Breast epithelium (tissue), 4 donors: ENCODE results near the gene DGUOK. TPM values are rescaled to one million over a fixed set of nuclear protein-coding genes. Genes with fewer than 3 reads are reported as not detected.

ENCODE experiments used
- DNase-seq, 2 donors: peaks; one replicate each; pipeline ENCODE4 v3.0.0-alpha.2; 2019; ENCODE audit warnings: low spot score in 2 of 2
- H3K27ac ChIP-seq, 2 donors: fragments of 200-600 bp; sonication (generic) in 1 of 2; one replicate each; pipeline ENCODE4 v1.5.1; 2016 to 2019; ENCODE audit warnings: mild to moderate bottlenecking in 1 of 2
- H3K27me3 ChIP-seq, 2 donors: fragments of 200-600 bp; sonication (generic) in 1 of 2; one replicate each; pipeline versions ENCODE4 v1.5.1 to v1.6.0; 2017 to 2019; ENCODE audit warnings: control low read depth in 1 of 2, mild to moderate bottlenecking in 1 of 2
- H3K36me3 ChIP-seq: fragments of 200-600 bp; one replicate; pipeline ENCODE4 v1.5.1; 2019
- H3K4me1 ChIP-seq, 2 donors: fragments of 200-600 bp; sonication (generic); one replicate each; pipeline ENCODE4 v1.5.1; 2016 to 2019; ENCODE audit warnings: control low read depth in 1 of 2
- H3K4me3 ChIP-seq, 3 donors: fragments of 200-600 bp; sonication (generic); 1 replicate in 2 of 3; 2 replicates in 1 of 3; pipeline ENCODE4 v1.5.1; 2016 to 2019; ENCODE audit warnings: mild to moderate bottlenecking in 3 of 3, moderate library complexity in 2 of 3
- H3K9me3 ChIP-seq, 2 donors: fragments of 200-600 bp; sonication (generic) in 1 of 2; one replicate each; pipeline ENCODE4 v1.5.1; 2016 to 2019; ENCODE audit warnings: control low read depth in 1 of 2
- CTCF ChIP-seq, 3 donors: fragments of 450-650 bp; IDR thresholded peaks; one replicate each; pipeline ENCODE4 v1.5.1; 2016 to 2017; ENCODE audit warnings: antibody characterized with exemption in 3 of 3, mild to moderate bottlenecking in 3 of 3, moderate library complexity in 3 of 3
- POLR2A ChIP-seq: fragments of 450-650 bp; IDR thresholded peaks from one replicate; pipeline ENCODE4 v1.6.1; 2016; ENCODE audit warnings: antibody characterized with exemption, mild to moderate bottlenecking, moderate library complexity
- POLR2AphosphoS5 ChIP-seq, 3 donors: sonication (generic); formaldehyde crosslinking; IDR thresholded peaks; one replicate each; pipeline ENCODE4 v1.6.1; 2017; ENCODE audit warnings: antibody characterized with exemption in 3 of 3
- intact Hi-C: fragments of 100-400 bp; cut with DNase I; formaldehyde crosslinking; loops from one replicate; pipeline ENCODE4 v1.15.1; 2023; ENCODE audit warnings: low total_unique reads
- total RNA-seq, 3 donors: library from RNA; depleted of rRNA; stranded (reverse); fragments of >200 nt; gene quantifications; one replicate each; pipeline ENCODE4 v1.1.0, GENCODE V29; 2016

Gene DGUOK
- total RNA-seq, 3 donors from 2014 or later = 35.4 to 45.7 (median 42.3) TPM

GRCh38 chr2:73970141-73970803, 43.6 kb downstream of the DGUOK start:
- DNase-seq = no peak
- Histone ChIP-seq H3K36me3 (no peaks in the 10 kb centered on the region), H3K4me1 (peaks cover 0 to 7% of the 10 kb centered on the region in 2 donors), H3K27ac (peak overlapping the region in 1 of 2 donors; percentile 13), H3K9me3 (no peaks in the 10 kb centered on the region), H3K4me3 (no peak overlapping the region), H3K27me3 (no peaks in the 10 kb centered on the region)
- intact Hi-C loops = no loop called here
- TF ChIP-seq POLR2AphosphoS5 (IDR thresholded peaks at IDR 0.05) = no peak
- no peak for TF ChIP-seq POLR2A
- no peak for TF ChIP-seq CTCF (IDR thresholded peaks at IDR 0.05)

- H3K27ac ChIP-seq = peak overlapping the region; percentile 8 to 13
- H3K36me3 ChIP-seq = no peaks in the 10 kb centered on the region
- TF ChIP-seq CTCF (IDR thresholded peaks at IDR 0.05) (no peak), POLR2A (no peak), POLR2AphosphoS5 (IDR thresholded peaks at IDR 0.05) (no peak)
- H3K27me3 ChIP-seq = no peaks in the 10 kb centered on the region
- H3K9me3 ChIP-seq = no peaks in the 10 kb centered on the region
- peak; percentile 49 to 60 for DNase-seq
- peaks cover 0 to 7% of the 10 kb centered on the region in 2 donors for H3K4me1 ChIP-seq
- intact Hi-C loops = no loop called here
- no peak overlapping the region for H3K4me3 ChIP-seq
Measured at GRCh38 chr2:73970850-73971471, 44.3 kb downstream of the DGUOK start.

- Histone ChIP-seq H3K4me3 (no peak overlapping the region), H3K27me3 (no peaks in the 10 kb centered on the region), H3K36me3 (no peaks in the 10 kb centered on the region), H3K4me1 (peaks cover 0 to 7% of the 10 kb centered on the region in 2 donors), H3K9me3 (no peaks in the 10 kb centered on the region), H3K27ac (no peak overlapping the region)
- TF ChIP-seq POLR2A (no peak), POLR2AphosphoS5 (IDR thresholded peaks at IDR 0.05) (no peak)
- DNase-seq = no peak
- intact Hi-C loops = no loop called here
Measured at GRCh38 chr2:73971722-73972121, 45.0 kb downstream of the DGUOK start.

- no peak for DNase-seq
- H3K27me3 ChIP-seq = no peaks in the 10 kb centered on the region
- no peak for TF ChIP-seq POLR2A
- TF ChIP-seq POLR2AphosphoS5 (IDR thresholded peaks at IDR 0.05) = no peak
- TF ChIP-seq CTCF (IDR thresholded peaks at IDR 0.05) = no peak
- peaks cover 0 to 7% of the 10 kb centered on the region in 2 donors for H3K4me1 ChIP-seq
- no peak overlapping the region for H3K4me3 ChIP-seq
- no peaks in the 10 kb centered on the region for H3K9me3 ChIP-seq
- H3K36me3 ChIP-seq = no peaks in the 10 kb centered on the region
- intact Hi-C loops = no loop called here
- no peak overlapping the region for H3K27ac ChIP-seq
Measured at GRCh38 chr2:73972846-73973245, 46.2 kb downstream of the DGUOK start.

GRCh38 chr2:73975731-73976130, 49.1 kb downstream of the DGUOK start:
- TF ChIP-seq POLR2AphosphoS5 (IDR thresholded peaks at IDR 0.05) (no peak), POLR2A (no peak), CTCF (IDR thresholded peaks at IDR 0.05) (no peak)
- no peak overlapping the region for H3K27ac ChIP-seq
- no peak overlapping the region for H3K4me3 ChIP-seq
- H3K36me3 ChIP-seq = no peaks in the 10 kb centered on the region
- intact Hi-C loops = no loop called here
- peaks cover 0 to 4% of the 10 kb centered on the region in 2 donors for H3K4me1 ChIP-seq
- no peaks in the 10 kb centered on the region for H3K27me3 ChIP-seq
- DNase-seq = no peak
- no peaks in the 10 kb centered on the region for H3K9me3 ChIP-seq
